ENCODE measurements around the gene TPK1.

DNA sequence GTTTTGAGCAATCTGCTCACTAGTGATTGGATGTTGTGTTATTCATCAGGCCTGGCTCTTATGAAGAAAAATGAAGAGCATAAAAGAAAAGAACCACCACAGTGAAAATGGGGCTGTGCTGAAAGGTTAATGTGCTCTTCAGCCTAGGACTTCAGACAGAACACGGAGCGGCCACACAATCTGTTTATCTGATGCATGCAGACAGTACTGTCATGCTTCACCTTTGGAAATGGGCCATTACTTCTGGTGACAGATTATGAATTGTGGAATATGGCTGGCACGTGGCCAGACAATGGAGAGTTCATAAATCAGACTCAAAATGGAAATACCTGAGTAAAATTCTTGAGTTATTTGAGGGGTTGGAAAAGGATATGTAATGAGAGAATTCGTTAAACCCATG is 346.3 kb downstream of the TPK1 start:
- TF ChIP-seq, protein P1, sequence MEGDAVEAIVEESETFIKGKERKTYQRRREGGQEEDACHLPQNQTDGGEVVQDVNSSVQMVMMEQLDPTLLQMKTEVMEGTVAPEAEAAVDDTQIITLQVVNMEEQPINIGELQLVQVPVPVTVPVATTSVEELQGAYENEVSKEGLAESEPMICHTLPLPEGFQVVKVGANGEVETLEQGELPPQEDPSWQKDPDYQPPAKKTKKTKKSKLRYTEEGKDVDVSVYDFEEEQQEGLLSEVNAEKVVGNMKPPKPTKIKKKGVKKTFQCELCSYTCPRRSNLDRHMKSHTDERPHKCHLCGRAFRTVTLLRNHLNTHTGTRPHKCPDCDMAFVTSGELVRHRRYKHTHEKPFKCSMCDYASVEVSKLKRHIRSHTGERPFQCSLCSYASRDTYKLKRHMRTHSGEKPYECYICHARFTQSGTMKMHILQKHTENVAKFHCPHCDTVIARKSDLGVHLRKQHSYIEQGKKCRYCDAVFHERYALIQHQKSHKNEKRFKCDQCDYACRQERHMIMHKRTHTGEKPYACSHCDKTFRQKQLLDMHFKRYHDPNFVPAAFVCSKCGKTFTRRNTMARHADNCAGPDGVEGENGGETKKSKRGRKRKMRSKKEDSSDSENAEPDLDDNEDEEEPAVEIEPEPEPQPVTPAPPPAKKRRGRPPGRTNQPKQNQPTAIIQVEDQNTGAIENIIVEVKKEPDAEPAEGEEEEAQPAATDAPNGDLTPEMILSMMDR (IDR thresholded peaks at IDR 0.05; ENCODE audit: insufficient read depth, low read depth, low read length) = no peak
- TF ChIP-seq EZH2 (IDR thresholded peaks at IDR 0.05; ENCODE audit: insufficient read depth, low read length) = no peak

Data from astrocyte (in vitro differentiated cells and primary cell).